GM21619 (cell line): ENCODE measurements around the gene FAM163A.
"Not testable (repeated sequence)": the region's sequence is repeated elsewhere in the genome, so short reads cannot be mapped to it uniquely, and the experiment has no call there.

Experiments
- ATAC-seq: cut with Tn5 transposase; IDR thresholded peaks from one replicate; pipeline ENCODE4 v1.9.1; 2021; ENCODE audit not compliant: unreplicated experiment

FAM163A gene

GRCh38 chr1:179788259-179788658 is 45.2 kb downstream of the FAM163A start:
- no peak for ATAC-seq

- no peak for ATAC-seq
These were observed 50.2 kb downstream of the FAM163A start for GRCh38 chr1:179793281-179793680.

DNA sequence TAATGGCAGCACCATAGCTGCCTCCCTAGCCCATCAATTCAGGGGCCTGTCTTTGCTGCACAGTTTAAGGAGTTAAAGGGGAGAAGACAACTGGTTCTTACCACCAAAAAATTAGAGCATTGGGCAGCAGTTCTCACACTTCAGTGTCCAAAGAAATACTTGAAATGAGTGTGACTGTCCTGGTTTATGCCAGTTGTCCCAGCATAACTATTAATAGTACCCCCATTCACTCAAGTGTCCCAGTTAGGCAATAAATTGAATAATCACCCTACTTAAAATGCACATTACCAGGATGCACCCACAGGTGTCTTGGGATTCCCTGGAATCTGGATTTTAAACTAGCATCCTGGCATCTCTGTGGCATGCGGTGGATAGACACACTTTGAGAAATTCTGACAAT is 51.1 kb downstream of the FAM163A start:
- ATAC-seq = no peak

DNA sequence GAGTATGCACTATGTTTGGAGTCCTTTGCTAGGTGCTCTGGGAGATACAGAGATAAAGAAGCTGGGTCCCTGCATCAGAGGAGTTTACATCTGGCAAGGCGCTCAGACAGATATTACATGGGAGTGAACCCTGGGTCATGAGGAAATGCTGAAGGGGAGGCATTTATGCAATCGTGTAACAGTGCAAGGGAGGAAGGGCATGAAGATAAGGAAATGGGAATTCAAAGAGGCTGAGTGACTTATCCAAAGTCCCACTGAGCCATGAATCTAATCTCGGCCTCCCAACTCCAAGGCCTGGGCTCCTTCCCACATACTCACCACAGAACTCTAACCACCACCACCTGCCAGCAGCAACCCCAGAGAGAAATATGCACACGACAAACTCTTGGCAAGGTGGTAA is 51.6 kb downstream of the FAM163A start:
- no peak for ATAC-seq

- ATAC-seq = no peak
These were observed 55.2 kb downstream of the FAM163A start for GRCh38 chr1:179798213-179798863.

DNA sequence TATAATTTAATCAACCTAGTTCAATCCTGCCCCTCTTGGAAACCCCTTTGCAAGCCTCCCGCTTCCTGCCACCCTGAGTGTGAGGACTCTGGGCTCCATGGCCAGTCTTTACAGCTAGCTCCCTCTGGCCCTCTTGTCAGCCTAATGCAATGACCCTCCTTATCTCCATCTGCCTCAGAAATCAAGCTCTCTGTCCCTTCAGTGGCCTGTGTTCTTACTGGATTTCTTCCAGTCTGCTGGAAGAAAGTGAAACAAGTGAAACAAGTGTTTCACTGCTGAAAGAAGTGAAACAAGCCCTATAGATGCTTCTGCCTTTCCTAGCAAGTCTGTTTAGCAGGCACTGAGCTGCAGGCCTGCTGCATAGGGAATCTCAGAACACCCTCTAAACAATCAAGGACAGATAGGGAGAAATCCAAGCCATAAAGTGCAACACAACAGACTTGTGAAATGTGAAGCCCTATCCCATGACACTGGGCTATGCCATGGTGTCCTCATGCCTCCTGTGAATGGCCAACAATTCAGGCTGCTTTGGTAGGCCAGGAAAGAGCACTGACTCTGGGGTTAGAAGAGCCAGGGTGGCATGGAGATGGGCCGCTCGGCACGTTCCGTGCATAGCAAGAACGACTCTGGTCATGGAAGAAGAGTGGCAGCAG is 55.9 kb downstream of the FAM163A start:
- no peak for ATAC-seq

GRCh38 chr1:179800481-179800880 is 57.4 kb downstream of the FAM163A start:
- ATAC-seq = no peak

- no peak for ATAC-seq
These were observed 60.0 kb downstream of the FAM163A start for GRCh38 chr1:179803104-179803503.

GRCh38 chr1:179803918-179804317 is 60.8 kb downstream of the FAM163A start:
- ATAC-seq = no peak

GRCh38 chr1:179804417-179804816 is 61.3 kb downstream of the FAM163A start:
- not testable (repeated sequence) for ATAC-seq

GRCh38 chr1:179805291-179806195 is 62.5 kb downstream of the FAM163A start:
- no peak for ATAC-seq

GRCh38 chr1:179806333-179806732 is 63.2 kb downstream of the FAM163A start:
- ATAC-seq = no peak

- ATAC-seq = no peak
These were observed 64.2 kb downstream of the FAM163A start for GRCh38 chr1:179807291-179807690.

DNA sequence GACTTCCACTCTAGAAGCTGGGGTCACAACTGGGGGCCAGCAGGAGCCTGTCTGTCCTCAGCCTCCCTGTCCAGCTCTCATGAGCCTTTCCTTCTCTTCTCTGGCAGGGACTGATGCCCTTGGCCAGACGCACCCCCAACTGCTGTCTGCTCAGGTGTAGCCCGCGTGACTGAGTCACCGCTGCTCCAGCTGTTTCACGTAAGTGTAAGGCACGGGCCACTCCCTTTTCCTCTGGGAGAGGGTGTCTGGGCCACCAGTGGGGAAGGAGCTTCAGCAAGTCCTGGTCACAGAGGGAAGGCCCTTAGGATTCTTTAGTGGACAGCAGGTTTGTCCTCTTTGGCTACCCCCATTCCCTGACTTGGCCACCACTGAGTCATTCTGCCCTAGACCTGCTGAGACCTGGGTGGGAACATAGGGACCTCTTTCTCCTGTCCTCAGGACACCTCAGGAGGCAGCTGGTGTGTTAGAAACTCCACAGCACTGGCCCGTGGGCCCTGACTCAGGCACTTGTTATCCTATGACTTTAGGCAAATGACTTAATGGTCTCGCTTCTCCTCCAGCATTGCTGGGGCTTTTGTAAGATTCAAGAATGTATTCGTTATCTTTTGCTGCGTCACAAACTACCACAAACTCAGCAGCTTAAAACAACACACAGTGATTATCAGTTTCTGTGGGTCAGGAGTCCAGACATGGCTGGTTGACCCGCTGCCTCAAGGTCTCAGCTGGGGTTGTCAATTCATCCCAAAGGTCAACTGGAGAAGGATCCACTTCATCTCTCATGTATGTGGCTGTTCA is 64.8 kb downstream of the FAM163A start:
- ATAC-seq = no peak

DNA sequence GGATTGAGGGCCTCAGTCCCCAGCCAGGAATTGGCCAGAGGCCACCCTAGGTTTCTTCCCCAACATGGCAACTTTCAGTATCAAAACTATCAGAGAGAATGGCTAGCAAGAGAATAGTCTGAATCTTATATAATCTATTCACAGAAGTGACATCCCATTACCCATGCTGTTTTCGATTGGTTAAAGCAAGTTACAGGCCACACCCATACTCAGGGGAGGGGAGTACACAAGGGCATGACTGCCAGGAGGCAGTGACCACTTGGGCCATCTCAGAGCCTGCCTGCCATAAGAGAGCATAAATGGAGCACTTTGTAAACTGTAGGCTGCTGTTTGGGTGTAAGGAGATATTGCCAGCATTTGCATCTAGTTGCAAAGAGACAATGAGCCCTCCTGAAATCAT is 65.4 kb downstream of the FAM163A start:
- ATAC-seq = no peak

DNA sequence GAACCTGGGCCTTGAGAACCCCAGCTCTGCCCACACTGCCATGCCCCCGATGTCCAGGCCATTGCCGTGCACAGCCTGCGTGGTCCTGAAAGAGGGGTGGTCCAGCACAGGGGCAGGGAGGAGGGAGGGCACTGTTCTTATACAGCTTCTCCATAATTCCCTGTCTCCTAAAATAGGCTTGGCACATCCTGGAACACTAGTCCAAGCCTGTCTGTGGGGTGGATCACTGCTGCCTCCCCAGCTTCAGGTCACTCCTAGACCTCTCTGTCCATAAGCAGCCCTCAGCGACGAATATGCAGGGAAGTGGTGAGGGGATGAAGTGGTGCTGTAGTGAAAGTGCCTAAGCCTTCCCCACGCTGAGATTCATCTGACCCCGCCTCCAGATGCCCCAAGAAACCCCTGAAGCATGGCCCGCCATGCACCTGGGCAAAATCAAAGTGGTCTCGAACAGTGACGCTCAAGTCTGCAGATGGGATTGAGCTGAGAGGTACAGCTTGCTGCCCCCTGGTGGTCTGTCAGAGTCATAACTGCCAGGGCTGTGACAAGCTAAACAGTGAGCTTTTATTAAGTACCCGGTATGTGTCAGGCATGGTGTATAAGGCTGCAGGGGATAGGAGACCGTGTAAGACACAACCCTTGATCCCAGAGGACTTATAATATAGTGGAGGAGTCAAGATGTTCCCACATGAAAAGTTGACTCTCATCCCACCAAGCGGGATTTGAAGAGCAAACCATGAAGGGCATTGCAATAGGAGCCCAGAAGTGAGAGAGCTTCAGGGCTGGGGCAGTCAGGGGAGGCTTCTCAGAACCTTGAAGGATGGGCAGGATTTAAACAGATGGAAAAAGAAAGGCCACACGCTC is 66.6 kb downstream of the FAM163A start:
- ATAC-seq = peak; percentile 56

DNA sequence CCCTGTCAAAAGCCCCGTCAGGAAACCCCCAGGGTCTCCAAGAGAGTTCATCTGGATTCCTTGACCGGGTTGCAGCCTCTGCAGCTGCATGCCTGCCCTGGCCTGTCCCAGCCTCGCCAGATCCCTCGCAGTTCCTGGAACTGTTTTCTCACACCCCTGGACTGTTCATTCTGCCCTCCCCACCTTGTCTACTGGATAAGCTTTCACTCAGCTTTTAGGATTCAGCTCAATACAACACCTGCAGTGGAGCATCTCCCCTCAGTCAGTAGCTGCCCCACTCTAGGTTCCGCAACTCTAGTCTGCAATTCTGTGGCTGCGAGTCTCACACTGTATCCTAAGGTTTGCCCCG is 67.2 kb downstream of the FAM163A start:
- ATAC-seq = no peak

- no peak for ATAC-seq
These were observed 69.6 kb downstream of the FAM163A start for GRCh38 chr1:179812501-179813292.
